ENCODE data around the gene ADCY9. TPM values are rescaled to one million over a fixed set of nuclear protein-coding genes. Genes with fewer than 3 reads are reported as not detected.
A peak's percentile ranks its signal among the peaks of the same experiment; 100 is the strongest.
"Not testable (repeated sequence)": the region's sequence is repeated elsewhere in the genome, so short reads cannot be mapped to it uniquely, and the experiment has no call there.

ADCY9 gene
- polyA plus RNA-seq, 3 donors: 0.44 to 9.3 (median 0.67) TPM

- no peak overlapping the region for H3K4me2 ChIP-seq (replicated peaks; ENCODE audit: extremely low read depth, low read length, poor library complexity, severe bottlenecking)
- peaks cover 4% of the 10 kb centered on the region for H3K79me2 ChIP-seq (ENCODE audit: insufficient read depth, low read length)
- WGBS (ENCODE audit: insufficient coverage): 100% methylated on average over 3 of the region's 11 CpGs
- intact Hi-C loops (cut with micrococcal nuclease): loop anchor here in 1 of 2 donors (10.0 kb wide), 1 partner anchor 62 kb away; no protein-coding TSS in a partner anchor
- no peaks in the 10 kb centered on the region for H3K9me3 ChIP-seq (replicated peaks in 1 of 2; ENCODE audit: control insufficient read depth in 1 of 2, insufficient read depth in 1 of 2, low read length in 2 of 2)
- no peak for TF ChIP-seq CTCF (IDR thresholded peaks at IDR 0.05)
- H3K27me3 Mint-ChIP-seq (ENCODE audit: low read depth in 3 of 3): peaks cover 0 to 6% (median 0%) of the 10 kb centered on the region in 3 donors
- no peak overlapping the region for H3K27ac ChIP-seq (ENCODE audit: low read depth in 1 of 2, low read length in 2 of 2)
- peaks cover 6 to 12% of the 10 kb centered on the region in 2 donors for H3K36me3 Mint-ChIP-seq
- H3K36me3 ChIP-seq (replicated peaks in 1 of 2; ENCODE audit: control insufficient read depth in 1 of 2, insufficient read depth in 2 of 2, low read length in 2 of 2): no peaks in the 10 kb centered on the region
- no peak overlapping the region for H3K9ac ChIP-seq (ENCODE audit: insufficient read depth, low read length, poor library complexity, severe bottlenecking)
- no peak overlapping the region for H3K4me3 ChIP-seq (replicated peaks in 1 of 3; ENCODE audit: low read depth in 2 of 3, low read length in 3 of 3)
- peaks cover 28% of the 10 kb centered on the region for H3K4me1 Mint-ChIP-seq
- peaks cover 0 to 4% (median 2%) of the 10 kb centered on the region in 7 donors for H3K9me3 Mint-ChIP-seq
- DNase-seq: no peak
- H4K20me1 ChIP-seq (ENCODE audit: insufficient read depth, low read length): no peaks in the 10 kb centered on the region
- H2AFZ ChIP-seq (ENCODE audit: insufficient read depth, low read depth, low read length, poor library complexity, severe bottlenecking): no peak overlapping the region
- peaks cover 8 to 18% of the 10 kb centered on the region in 2 donors for H3K4me1 ChIP-seq (ENCODE audit: control insufficient read depth in 1 of 2, insufficient read depth in 2 of 2, low read length in 2 of 2)
- H3K27ac Mint-ChIP-seq: no peak overlapping the region
- no peak overlapping the region for H3K4me3 Mint-ChIP-seq
- no peaks in the 10 kb centered on the region for H3K27me3 ChIP-seq (ENCODE audit: control insufficient read depth in 2 of 2, insufficient read depth in 2 of 2, low read length in 2 of 2)
Measured at GRCh38 chr16:4042581-4042980, 73.7 kb downstream of the ADCY9 start.

DNA sequence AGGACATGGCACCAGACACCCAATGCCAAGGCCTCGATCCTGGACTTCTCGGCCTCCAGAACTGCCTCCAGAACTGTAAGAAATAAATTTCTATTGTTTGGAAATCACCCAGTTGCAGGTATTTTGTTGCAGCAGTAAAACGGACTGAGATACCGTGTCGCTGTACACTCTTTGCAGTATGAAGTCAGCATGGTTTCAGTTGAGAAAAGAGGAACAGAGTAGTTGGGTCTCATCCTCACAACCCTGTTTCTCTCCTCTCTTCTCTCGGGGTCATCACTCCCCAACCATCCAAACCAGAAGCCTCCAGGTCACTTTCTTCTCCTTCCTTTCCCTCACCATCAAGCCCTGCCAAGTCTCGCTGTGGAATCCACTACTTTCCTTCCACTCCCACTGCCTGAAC lies 77.8 kb downstream of the ADCY9 start:
- Mint-ChIP-seq H3K27ac (peak overlapping the region in 1 of 7 donors; percentile 29), H3K27me3 (ENCODE audit: low read depth in 3 of 3) (peaks cover 0 to 8% (median 0%) of the 10 kb centered on the region in 3 donors), H3K4me3 (peak overlapping the region in 1 of 2 donors; percentile 32), H3K4me1 (peaks cover 20% of the 10 kb centered on the region), H3K9me3 (peaks cover 0 to 4% (median 2%) of the 10 kb centered on the region in 7 donors), H3K36me3 (peaks cover 0 to 4% of the 10 kb centered on the region in 2 donors)
- no peak overlapping the region for H3K4me3 ChIP-seq (replicated peaks in 1 of 3; ENCODE audit: low read depth in 2 of 3, low read length in 3 of 3)
- intact Hi-C loops (cut with micrococcal nuclease): loop anchor here in 1 of 2 donors (5.0 kb wide), 1 partner anchor 34 kb away; no protein-coding TSS in a partner anchor
- TF ChIP-seq CTCF (IDR thresholded peaks at IDR 0.05): no peak
- H3K9me3 ChIP-seq (replicated peaks in 1 of 2; ENCODE audit: control insufficient read depth in 1 of 2, insufficient read depth in 1 of 2, low read length in 2 of 2): no peaks in the 10 kb centered on the region
- DNase-seq: no peak
- no peaks in the 10 kb centered on the region for H3K79me2 ChIP-seq (ENCODE audit: insufficient read depth, low read length)
- no peaks in the 10 kb centered on the region for H4K20me1 ChIP-seq (ENCODE audit: insufficient read depth, low read length)
- WGBS (ENCODE audit: insufficient coverage): 38% methylated on average over 2 of the region's 7 CpGs
- no peak overlapping the region for H3K9ac ChIP-seq (ENCODE audit: insufficient read depth, low read length, poor library complexity, severe bottlenecking)
- peaks cover 4 to 9% of the 10 kb centered on the region in 2 donors for H3K4me1 ChIP-seq (ENCODE audit: control insufficient read depth in 1 of 2, insufficient read depth in 2 of 2, low read length in 2 of 2)
- H3K27ac ChIP-seq (ENCODE audit: low read depth in 1 of 2, low read length in 2 of 2): no peak overlapping the region
- no peak overlapping the region for H2AFZ ChIP-seq (ENCODE audit: insufficient read depth, low read depth, low read length, poor library complexity, severe bottlenecking)
- no peak overlapping the region for H3K4me2 ChIP-seq (replicated peaks; ENCODE audit: extremely low read depth, low read length, poor library complexity, severe bottlenecking)
- no peaks in the 10 kb centered on the region for H3K36me3 ChIP-seq (replicated peaks in 1 of 2; ENCODE audit: control insufficient read depth in 1 of 2, insufficient read depth in 2 of 2, low read length in 2 of 2)
- no peaks in the 10 kb centered on the region for H3K27me3 ChIP-seq (ENCODE audit: control insufficient read depth in 2 of 2, insufficient read depth in 2 of 2, low read length in 2 of 2)

DNA sequence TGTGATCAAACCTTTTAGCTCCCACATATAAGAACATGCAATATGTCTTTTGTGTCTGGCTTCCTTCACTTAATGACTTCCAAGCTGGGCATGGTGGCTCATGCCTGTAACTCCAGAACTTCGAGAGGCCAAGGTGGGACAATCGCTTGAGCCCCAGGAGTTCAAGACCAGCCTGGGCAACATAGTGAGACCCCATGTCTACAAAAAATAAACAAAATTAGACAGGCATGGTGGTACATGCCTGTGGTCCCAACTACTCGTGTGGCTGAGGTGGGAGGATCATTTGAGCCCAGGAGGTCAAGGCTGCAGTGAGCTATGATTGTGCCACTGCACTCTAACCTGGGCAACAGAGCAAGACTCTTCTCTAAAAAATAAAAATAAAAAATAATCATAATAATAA lies 79.3 kb downstream of the ADCY9 start:
- H3K9ac ChIP-seq (ENCODE audit: insufficient read depth, low read length, poor library complexity, severe bottlenecking); H3K27me3 Mint-ChIP-seq (ENCODE audit: low read depth in 3 of 3); H3K4me3 ChIP-seq (replicated peaks in 1 of 3; ENCODE audit: low read depth in 2 of 3, low read length in 3 of 3); DNase-seq; H4K20me1 ChIP-seq (ENCODE audit: insufficient read depth, low read length); H3K4me2 ChIP-seq (replicated peaks; ENCODE audit: extremely low read depth, low read length, poor library complexity, severe bottlenecking); H3K9me3 Mint-ChIP-seq; H3K27me3 ChIP-seq (ENCODE audit: control insufficient read depth in 2 of 2, insufficient read depth in 2 of 2, low read length in 2 of 2); H3K27ac ChIP-seq (ENCODE audit: low read depth in 1 of 2, low read length in 2 of 2); H3K36me3 Mint-ChIP-seq; H2AFZ ChIP-seq (ENCODE audit: insufficient read depth, low read depth, low read length, poor library complexity, severe bottlenecking); H3K36me3 ChIP-seq (replicated peaks in 1 of 2; ENCODE audit: control insufficient read depth in 1 of 2, insufficient read depth in 2 of 2, low read length in 2 of 2); H3K4me3 Mint-ChIP-seq; H3K79me2 ChIP-seq (ENCODE audit: insufficient read depth, low read length); H3K27ac Mint-ChIP-seq; H3K9me3 ChIP-seq (replicated peaks in 1 of 2; ENCODE audit: control insufficient read depth in 1 of 2, insufficient read depth in 1 of 2, low read length in 2 of 2): not testable (repeated sequence)
- intact Hi-C loops (cut with micrococcal nuclease): loop anchor here in 1 of 2 donors (5.0 kb wide), 1 partner anchor 35 kb away; no protein-coding TSS in a partner anchor
- H3K4me1 ChIP-seq (ENCODE audit: control insufficient read depth in 1 of 2, insufficient read depth in 2 of 2, low read length in 2 of 2): peaks cover 16 to 22% of the 10 kb centered on the region in 2 donors
- H3K4me1 Mint-ChIP-seq: peaks cover 34% of the 10 kb centered on the region
- WGBS (ENCODE audit: insufficient coverage): 100% methylated on average over 2 of the region's 3 CpGs

Measured in CD14-positive monocyte (primary cell).